Lower leg skin (tissue), 3 donors: ENCODE measurements around the gene ERRFI1.

Source experiments
- POLR2A ChIP-seq, 2 donors: fragments of 450-650 bp; IDR thresholded peaks; one replicate each; pipeline ENCODE4 v1.6.1; 2016 to 2017; ENCODE audit warnings: antibody characterized with exemption in 2 of 2, mild to moderate bottlenecking in 1 of 2, moderate library complexity in 1 of 2
- TF ChIP-seq, protein P1 (sequence below), 3 donors: fragments of 450-650 bp; IDR thresholded peaks; one replicate each; pipeline ENCODE4 v1.5.1; 2016; ENCODE audit warnings: antibody characterized with exemption in 3 of 3, mild to moderate bottlenecking in 3 of 3, moderate library complexity in 2 of 3

- TF ChIP-seq, protein P1, sequence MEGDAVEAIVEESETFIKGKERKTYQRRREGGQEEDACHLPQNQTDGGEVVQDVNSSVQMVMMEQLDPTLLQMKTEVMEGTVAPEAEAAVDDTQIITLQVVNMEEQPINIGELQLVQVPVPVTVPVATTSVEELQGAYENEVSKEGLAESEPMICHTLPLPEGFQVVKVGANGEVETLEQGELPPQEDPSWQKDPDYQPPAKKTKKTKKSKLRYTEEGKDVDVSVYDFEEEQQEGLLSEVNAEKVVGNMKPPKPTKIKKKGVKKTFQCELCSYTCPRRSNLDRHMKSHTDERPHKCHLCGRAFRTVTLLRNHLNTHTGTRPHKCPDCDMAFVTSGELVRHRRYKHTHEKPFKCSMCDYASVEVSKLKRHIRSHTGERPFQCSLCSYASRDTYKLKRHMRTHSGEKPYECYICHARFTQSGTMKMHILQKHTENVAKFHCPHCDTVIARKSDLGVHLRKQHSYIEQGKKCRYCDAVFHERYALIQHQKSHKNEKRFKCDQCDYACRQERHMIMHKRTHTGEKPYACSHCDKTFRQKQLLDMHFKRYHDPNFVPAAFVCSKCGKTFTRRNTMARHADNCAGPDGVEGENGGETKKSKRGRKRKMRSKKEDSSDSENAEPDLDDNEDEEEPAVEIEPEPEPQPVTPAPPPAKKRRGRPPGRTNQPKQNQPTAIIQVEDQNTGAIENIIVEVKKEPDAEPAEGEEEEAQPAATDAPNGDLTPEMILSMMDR (IDR thresholded peaks at IDR 0.05) = no peak
- TF ChIP-seq POLR2A (IDR thresholded peaks at IDR 0.05) = no peak
These were observed 3.5 kb downstream of the ERRFI1 start for GRCh38 chr1:8022395-8023286.
